Measurements from ENCODE around the gene SLC23A2.

SLC23A2 gene

DNA sequence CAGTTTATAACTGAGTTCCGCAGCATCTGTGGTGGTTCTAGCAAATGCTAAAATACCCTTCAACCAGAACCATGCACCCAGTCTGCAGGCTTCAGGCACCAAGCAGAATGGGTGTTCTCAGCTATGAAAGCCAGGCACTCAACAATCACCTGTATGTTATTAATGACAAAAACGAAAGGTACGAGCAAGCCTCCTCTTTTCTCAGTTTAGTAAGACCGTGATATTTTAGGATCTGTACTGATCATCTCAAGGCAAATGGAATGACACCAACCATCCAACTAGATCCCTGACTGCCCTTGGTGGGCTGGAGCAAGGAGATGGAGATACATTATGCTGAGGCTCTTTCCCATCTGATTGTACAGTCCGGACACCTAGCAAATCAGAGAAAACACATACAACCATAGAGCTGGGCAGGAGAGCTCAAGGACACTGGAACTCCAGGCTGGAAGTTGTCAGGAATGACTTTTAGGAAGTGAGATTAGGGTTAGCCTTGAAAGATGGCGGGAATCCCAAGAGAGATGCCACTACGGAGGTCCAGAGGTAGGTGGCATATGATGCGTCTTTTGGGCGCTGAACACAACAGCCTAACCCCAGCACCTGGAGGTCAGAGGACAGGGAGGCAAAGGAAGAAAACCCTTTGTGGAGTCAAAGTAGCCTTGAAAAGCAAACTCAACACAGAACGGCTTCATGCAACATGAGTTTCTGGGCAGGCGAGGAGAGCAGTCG is 33.4 kb downstream of the SLC23A2 start:
- DNase-seq = no peak

DNA sequence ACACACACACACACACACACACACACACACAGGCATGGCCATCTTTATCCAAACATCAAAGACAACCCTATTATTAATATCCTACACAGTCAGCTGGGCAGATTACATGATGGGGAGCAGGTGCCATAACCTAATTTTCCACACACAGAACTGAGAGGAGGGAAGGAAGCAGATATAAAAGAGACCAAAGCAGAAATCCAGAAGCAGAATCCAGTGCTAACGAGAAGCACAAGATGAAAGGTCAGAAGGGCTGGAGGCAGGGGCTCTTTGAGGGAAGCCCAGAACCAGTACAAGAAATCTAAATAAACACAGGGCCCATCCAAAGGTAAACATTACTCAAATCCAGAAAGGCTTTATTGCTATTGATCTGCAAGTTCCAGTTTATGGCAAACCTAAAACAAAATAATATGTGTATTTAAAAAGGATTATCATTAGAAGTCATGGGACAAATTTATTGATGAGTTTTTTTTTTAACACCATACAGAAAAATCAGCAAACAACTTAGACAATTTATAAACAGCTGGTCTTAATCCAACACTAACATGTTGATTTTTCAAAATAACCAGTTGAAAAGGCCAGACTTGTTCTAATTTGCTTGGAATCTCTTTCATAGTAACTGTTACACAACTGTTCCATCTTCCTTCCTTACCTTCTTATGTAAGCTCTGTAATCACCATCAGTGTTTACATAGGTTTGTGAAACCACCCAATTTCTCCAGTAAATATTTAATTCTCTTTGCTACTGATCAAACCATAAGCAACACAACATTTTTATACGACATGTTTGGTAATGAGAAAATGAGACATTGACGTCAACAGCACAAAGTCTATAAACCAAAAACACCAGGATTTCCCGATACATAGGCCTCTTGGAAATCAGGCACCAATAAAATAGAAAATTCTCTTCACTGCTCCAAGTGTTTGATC is 34.2 kb downstream of the SLC23A2 start:
- DNase-seq = no peak

- no peak for DNase-seq
Measured at GRCh38 chr20:4962241-4962855, 39.0 kb downstream of the SLC23A2 start.

DNA sequence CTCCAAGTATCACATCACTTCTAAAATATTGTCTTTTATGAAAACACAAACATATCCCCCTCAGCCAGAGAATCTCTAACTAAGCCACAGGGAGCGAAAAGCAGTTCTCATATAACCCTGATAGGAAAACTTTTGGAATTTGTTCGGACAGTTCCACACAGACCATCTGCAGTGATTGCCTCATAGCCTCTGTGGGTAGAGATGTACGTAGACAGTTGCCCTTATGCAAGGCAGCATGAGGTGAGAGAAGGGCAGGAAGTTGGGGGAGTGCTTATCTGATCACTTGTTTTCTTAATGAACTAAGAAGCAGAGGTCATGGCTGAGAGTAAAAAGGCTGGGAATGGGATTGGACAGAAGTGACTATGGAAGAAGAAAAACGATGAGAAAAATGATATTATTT is 39.6 kb downstream of the SLC23A2 start:
- DNase-seq = no peak

GRCh38 chr20:4959592-4959991 is 41.7 kb downstream of the SLC23A2 start:
- DNase-seq = no peak

- no peak for DNase-seq
Measured at GRCh38 chr20:4957939-4958362, 43.4 kb downstream of the SLC23A2 start.

GRCh38 chr20:4957187-4957586 is 44.1 kb downstream of the SLC23A2 start:
- DNase-seq = no peak

- DNase-seq = peak in 1 of 56 donors; percentile 56
Measured at GRCh38 chr20:4956200-4956810, 45.0 kb downstream of the SLC23A2 start.

- no peak for DNase-seq
Measured at GRCh38 chr20:4953881-4954280, 47.4 kb downstream of the SLC23A2 start.

- DNase-seq = no peak
Measured at GRCh38 chr20:4952229-4952628, 49.1 kb downstream of the SLC23A2 start.

DNA sequence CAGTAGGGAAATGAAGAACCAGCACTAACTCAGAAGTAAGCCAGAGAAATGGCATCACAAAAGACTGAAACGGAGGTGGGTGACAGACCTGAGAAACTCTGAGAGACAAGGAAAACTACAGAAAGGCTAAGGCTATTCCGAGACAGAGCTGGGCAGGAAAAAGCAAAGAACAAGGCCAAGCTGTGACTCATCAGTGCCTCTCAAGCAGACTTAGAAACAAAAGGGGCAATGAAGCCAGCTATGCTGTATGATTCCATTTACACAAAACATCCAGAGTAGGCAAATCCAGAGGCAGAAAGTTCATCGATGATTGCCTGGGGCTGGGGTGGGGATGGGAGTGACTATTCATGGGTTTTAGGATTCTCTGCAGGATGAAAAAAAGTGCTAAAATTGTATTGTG is 50.0 kb downstream of the SLC23A2 start:
- DNase-seq = peak in 29 of 56 donors; percentile 5 to 65 (median 31)

GRCh38 chr20:4950841-4951240 is 50.5 kb downstream of the SLC23A2 start:
- DNase-seq = no peak

DNA sequence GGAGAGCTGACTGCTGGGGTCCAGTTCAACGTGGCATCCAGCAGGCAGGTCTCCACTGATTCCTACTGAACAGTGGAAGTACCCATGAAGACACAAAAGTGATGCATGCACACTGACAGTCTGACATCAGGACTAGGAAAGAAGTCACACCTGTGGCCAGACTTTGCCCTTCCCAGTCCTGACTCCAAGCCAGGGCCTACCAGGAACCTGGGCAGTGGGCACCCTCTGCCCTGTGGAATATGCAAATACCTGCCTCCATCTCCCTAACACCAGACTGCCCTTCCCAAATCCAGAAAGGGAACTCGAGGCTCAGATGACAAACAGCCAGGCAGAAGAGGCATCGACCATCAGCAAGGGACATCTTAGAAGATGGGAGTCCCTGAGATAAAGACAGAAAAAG is 50.9 kb downstream of the SLC23A2 start:
- no peak for DNase-seq

DNA sequence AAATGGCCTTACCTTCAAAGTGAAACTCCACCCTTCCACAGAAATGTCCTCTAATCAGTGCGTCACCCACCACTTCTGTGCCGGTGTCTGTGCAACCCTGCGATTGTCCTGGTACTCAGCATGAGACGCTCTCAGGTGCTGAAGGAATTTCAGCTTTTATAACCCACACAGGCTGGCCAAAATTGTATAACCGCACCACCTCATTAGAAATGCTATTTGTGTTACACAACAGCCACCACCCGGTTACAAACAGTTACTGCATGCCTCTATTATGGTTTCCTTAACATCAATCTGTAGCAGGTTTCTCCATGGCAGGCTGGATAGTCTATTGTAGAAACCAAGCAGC is 51.5 kb downstream of the SLC23A2 start:
- DNase-seq = peak in 21 of 56 donors; percentile 7 to 55 (median 34)

GRCh38 chr20:4947817-4948559 is 53.3 kb downstream of the SLC23A2 start:
- DNase-seq = peak in 2 of 56 donors; percentile 4 to 29

GRCh38 chr20:4946986-4947385 is 54.3 kb downstream of the SLC23A2 start:
- no peak for DNase-seq

- no peak for DNase-seq
Measured at GRCh38 chr20:4946585-4946984, 54.7 kb downstream of the SLC23A2 start.

- DNase-seq = peak in 1 of 56 donors; percentile 14
Measured at GRCh38 chr20:4944518-4945313, 56.6 kb downstream of the SLC23A2 start.

DNA sequence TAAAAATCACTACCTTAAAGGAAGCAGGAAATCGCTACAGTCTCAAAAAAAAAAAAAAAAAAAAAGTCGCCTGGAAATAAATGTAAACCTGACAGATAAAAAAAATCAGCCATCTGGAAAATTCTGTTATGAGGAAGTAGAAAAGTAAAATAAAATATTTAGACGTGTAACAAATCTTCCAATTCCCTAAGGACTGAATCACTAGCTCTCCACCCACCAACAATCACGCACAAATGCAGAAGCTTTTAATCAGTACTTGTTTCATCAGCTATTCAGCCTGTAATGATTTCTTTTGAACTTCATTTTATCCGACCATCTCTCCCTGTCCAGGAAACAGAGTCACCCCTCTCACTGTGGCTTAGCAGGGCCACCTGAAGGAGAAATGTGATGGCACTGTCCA is 59.0 kb downstream of the SLC23A2 start:
- no peak for DNase-seq
